GM12864 (cell line): ENCODE measurements around the gene CCDC149.

Source experiments
- DNase-seq: peaks from one replicate; pipeline ENCODE4 v3.0.0-alpha.2; 2011; ENCODE audit warnings: low read depth
- H3K4me3 ChIP-seq: 2 replicates; pipeline ENCODE4 v1.5.1; 2011; ENCODE audit warnings: mild to moderate bottlenecking, low read depth, low read length, control low read depth
- TF ChIP-seq, protein P1 (sequence below): IDR thresholded peaks from 2 replicates; pipeline ENCODE4 v1.5.1; 2011; ENCODE audit warnings: low read depth, mild to moderate bottlenecking, moderate library complexity, low read length, control low read depth, inconsistent platforms; ENCODE audit errors: missing control alignments

Gene CCDC149

DNA sequence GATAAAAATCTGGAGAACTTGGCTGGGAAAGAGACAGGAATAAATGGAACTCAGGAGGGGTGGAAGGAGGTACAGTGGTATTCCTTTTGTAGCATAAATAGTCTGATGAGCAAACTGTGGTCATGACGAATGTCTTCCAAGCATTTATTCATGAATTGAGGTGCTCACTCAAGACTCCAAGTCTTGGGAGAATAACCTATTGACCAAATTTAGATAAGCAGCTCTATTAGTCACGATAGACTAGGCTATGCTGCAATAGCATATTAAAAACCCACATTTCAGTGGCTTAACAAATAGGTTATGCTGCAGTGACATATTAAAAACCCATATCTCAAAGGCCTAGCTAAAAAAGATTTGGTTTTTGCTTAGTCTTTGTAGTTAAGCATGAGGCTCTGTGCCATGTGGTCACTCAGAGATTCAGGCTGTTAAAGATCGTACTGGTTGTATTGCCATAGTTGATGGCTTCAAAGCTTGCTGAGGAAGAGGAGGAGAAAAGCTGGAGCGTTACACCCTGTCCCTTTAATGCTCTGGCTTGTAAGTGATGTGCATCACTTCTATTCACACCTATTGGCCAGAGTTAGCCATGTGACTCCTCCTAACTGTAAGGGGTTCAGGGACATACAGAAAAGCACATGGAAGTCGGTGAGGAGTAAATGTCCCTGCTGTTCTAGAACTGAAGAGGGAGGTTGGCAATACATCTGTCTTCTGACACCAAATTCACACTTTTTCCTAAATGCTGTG, 24.5 kb upstream of the CCDC149 start:
- TF ChIP-seq, protein P1, sequence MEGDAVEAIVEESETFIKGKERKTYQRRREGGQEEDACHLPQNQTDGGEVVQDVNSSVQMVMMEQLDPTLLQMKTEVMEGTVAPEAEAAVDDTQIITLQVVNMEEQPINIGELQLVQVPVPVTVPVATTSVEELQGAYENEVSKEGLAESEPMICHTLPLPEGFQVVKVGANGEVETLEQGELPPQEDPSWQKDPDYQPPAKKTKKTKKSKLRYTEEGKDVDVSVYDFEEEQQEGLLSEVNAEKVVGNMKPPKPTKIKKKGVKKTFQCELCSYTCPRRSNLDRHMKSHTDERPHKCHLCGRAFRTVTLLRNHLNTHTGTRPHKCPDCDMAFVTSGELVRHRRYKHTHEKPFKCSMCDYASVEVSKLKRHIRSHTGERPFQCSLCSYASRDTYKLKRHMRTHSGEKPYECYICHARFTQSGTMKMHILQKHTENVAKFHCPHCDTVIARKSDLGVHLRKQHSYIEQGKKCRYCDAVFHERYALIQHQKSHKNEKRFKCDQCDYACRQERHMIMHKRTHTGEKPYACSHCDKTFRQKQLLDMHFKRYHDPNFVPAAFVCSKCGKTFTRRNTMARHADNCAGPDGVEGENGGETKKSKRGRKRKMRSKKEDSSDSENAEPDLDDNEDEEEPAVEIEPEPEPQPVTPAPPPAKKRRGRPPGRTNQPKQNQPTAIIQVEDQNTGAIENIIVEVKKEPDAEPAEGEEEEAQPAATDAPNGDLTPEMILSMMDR: no peak
- no peak for DNase-seq
- no peak overlapping the region for H3K4me3 ChIP-seq

DNA sequence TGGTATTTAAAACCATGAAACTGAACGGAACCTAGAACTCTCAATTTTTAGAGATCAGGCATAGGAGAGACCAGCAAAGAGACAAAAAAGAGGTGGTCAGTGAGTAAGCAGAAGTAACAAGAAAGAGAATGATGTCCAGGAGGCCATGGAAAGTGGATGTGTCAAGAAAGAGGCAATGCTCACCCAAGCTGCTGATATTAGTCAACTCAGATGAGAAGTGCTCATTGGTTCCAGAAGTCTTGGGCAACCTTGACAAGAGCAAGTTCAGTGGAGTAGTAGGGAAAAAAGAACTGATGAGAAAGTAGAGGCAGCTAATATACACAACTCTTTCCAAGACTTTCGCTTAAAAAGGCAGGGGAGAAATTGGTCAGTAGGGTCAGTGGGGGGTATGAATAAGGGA, 23.0 kb upstream of the CCDC149 start:
- no peak overlapping the region for H3K4me3 ChIP-seq
- TF ChIP-seq, protein P1: no peak
- DNase-seq: no peak

DNA sequence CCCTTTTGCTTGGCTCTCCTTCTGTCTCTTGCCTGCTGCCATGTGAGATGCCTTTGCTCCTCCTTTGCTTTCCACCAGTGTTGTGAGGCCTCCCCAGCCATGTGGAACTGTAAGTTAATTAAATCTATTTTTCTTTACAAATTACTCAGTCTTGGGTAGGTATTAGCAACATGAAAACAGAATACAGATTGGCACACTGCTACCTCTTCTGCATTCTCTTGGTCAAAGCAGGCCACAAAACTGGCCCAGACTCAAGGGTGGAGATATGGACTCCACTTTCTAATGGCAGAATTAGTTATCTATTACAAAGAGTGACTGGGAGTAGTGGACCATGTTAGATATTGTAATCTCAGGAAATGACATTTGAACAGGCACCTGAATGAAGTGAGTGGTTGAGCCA, 21.5 kb upstream of the CCDC149 start:
- no peak overlapping the region for H3K4me3 ChIP-seq
- DNase-seq: no peak
- TF ChIP-seq, protein P1: no peak

DNA sequence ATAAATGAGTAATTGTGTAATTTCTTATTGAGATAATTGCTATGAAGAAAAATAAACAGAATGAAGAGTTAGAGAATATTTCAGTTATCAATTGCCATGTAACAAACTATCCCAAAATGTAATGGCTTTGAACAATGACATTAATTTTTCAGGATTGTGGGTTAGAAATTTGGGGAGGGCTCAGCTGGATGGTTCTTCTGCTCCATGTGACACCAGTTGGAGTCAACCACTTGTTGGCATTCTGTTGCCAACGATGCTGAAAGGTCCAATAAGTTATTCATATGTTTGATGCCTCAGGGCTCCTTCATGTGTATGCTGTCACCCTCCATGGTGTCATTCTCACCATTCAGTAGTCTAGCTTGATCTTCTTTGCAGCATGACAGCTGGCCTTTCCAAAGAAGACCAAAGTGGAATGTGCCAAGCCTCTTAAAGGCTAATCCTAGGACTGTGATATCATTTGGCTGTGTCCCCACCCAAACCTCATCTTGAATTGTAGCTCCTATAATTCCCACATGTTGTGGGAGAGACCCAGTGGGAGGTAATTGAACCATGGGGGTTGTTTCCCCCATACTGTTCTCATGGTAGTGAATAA, 20.9 kb upstream of the CCDC149 start:
- H3K4me3 ChIP-seq: no peak overlapping the region
- TF ChIP-seq, protein P1: no peak
- DNase-seq: no peak

DNA sequence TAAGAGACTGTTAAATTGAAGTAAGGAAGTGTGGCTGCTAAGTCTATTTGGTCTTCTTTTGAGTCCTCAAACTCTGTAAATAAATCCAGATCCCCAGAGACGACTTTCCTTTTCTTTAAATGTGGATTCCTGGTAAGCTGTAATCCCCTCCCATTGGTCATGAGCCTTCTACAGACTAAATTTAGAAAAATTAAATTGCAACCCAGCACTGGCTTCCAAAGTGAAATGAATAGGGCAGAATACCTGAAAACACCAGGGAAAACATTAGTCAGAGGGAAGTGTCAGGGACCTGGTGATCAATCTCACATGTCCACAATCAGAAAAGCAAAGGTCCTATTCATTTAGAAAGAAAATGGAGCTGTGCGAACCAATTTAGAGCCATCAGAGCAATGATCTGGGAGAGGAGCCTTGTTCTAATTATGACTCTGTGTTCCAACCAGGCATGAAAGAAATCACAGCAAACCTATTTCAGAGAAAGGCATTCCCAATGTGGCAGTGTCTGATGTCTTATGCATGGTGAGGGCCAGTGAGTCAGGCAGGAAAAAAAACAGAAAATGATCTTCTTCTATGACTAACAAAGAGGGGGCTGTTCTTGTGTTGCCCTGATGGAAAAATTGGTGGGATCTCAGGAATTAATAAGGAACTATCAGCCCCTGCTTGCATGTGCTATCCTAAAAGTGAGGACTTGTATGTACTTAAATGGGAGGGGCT, 19.8 kb upstream of the CCDC149 start:
- DNase-seq: no peak
- TF ChIP-seq, protein P1: no peak

DNA sequence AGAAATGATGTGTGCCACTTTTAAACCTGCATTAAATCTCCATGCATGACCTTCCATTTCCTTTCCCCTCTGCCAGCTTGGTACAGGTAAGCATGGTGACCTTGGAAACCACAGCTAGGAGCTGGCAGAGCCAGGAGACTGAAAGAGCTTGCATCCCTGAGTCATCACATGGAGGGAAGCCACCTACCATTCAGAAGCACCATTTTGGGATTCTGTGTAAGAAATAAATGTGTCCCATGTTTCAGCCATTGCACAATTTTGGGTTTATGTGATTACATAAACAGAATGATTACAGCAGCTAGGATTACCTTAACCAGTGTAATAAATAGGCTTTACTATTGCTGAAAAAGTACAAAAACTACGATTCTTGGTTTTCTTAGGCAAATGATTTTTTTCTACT, 17.3 kb upstream of the CCDC149 start:
- no peak overlapping the region for H3K4me3 ChIP-seq
- TF ChIP-seq, protein P1: no peak
- no peak for DNase-seq

More for the DNA sequence above, 19.8 kb upstream of the CCDC149 start:
- no peak overlapping the region for H3K4me3 ChIP-seq
